OCI-LY3 (cell line): ENCODE data around the gene FBXO22.

Experiments
- CTCF ChIP-seq: fragments of 200-600, 300-600 bp; sonication (generic); IDR thresholded peaks from 2 replicates; pipeline ENCODE4 v1.5.1; 2014; ENCODE audit warnings: antibody characterized with exemption, low read length, low read depth
- EZH2phosphoT487 ChIP-seq: fragments of 200-600 bp; shearing (Covaris generic); IDR thresholded peaks from 2 replicates; pipeline ENCODE4 v1.6.1; 2018; ENCODE audit warnings: antibody characterized with exemption, mixed run types, low read depth

- TF ChIP-seq CTCF = no peak
- no peak for TF ChIP-seq EZH2phosphoT487
Observed at GRCh38 chr15:75868019-75868418, 35.7 kb upstream of the FBXO22 start.
